Measurements from ENCODE around the gene CDS1.

Gene CDS1

DNA sequence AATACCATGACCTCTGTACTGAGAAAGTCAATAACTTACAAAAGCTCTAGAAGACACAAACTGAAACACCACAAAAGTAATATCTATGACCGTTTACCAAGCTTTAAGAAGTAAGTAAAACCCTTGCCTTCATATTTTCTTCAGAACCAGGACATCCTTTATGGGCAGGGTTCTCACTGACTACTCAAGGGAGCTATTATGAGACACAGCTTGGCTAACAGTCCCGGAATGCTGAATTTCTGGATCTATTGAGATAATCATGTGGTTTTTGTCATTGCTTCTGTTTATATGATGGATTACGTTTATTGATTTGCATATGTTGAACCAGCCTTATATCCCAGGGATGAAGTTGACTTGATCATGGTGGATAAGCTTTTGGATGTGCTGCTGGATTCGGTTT, 19.9 kb upstream of the CDS1 start:
- no peak overlapping the region for H3K4me3 ChIP-seq (ENCODE audit: low read depth in 1 of 2, low read length in 1 of 2)
- H3K27me3 ChIP-seq: peaks cover 7% of the 10 kb centered on the region
- no peaks in the 10 kb centered on the region for H3K36me3 ChIP-seq
- no peaks in the 10 kb centered on the region for H3K4me1 ChIP-seq (ENCODE audit: control insufficient read depth in 1 of 2, insufficient read depth in 1 of 2, low read depth in 1 of 2, low read length in 1 of 2)
- H3K27ac ChIP-seq: no peak overlapping the region
- H3K9me3 ChIP-seq: no peaks in the 10 kb centered on the region
- TF ChIP-seq, protein P1, sequence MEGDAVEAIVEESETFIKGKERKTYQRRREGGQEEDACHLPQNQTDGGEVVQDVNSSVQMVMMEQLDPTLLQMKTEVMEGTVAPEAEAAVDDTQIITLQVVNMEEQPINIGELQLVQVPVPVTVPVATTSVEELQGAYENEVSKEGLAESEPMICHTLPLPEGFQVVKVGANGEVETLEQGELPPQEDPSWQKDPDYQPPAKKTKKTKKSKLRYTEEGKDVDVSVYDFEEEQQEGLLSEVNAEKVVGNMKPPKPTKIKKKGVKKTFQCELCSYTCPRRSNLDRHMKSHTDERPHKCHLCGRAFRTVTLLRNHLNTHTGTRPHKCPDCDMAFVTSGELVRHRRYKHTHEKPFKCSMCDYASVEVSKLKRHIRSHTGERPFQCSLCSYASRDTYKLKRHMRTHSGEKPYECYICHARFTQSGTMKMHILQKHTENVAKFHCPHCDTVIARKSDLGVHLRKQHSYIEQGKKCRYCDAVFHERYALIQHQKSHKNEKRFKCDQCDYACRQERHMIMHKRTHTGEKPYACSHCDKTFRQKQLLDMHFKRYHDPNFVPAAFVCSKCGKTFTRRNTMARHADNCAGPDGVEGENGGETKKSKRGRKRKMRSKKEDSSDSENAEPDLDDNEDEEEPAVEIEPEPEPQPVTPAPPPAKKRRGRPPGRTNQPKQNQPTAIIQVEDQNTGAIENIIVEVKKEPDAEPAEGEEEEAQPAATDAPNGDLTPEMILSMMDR (IDR thresholded peaks at IDR 0.05): no peak

DNA sequence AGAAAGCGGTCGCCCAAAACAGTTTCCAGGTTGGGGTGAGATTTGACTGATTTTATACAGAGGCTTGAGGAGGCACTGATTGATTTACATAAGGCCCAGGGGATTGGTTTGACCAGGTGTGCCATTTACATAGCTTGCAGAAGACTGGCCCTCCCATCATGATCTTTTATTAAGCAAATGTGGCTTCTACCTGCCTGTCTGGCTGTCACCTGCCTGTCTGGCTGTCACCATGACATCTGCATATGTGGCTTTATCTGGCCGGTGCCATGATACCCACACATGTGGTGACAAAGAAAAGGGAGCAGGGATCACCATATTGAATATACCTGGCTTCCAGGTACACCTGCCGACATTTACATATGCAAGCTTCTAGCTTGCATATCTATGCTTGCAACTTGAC, 17.0 kb upstream of the CDS1 start:
- Histone ChIP-seq H3K4me1 (ENCODE audit: control insufficient read depth in 1 of 2, insufficient read depth in 1 of 2, low read depth in 1 of 2, low read length in 1 of 2) (no peaks in the 10 kb centered on the region), H3K27ac (no peak overlapping the region), H3K9me3 (no peaks in the 10 kb centered on the region), H3K27me3 (peaks cover 17% of the 10 kb centered on the region), H3K36me3 (no peaks in the 10 kb centered on the region), H3K4me3 (ENCODE audit: low read depth in 1 of 2, low read length in 1 of 2) (no peak overlapping the region)
- TF ChIP-seq, protein P1 (IDR thresholded peaks at IDR 0.05): no peak

DNA sequence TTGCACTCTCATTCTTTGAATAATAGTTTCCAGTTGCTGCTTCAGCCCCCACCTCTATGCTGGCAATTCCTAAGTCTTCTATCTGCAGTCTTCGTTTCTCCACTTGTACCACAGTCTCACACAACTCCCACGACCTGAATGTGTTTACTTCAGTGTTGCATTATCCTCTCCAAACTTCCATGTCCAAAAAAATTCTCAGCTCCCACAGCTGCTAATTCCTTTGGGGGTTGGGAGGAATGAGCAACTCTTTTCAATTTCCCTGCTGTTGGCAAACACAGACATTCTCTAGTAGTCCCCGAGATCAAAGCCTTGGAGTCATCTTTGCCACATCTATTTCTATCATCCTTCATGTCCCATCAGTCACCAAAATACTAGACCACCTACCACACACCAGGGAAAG, 14.4 kb upstream of the CDS1 start:
- no peaks in the 10 kb centered on the region for H3K36me3 ChIP-seq
- TF ChIP-seq, protein P1 (IDR thresholded peaks at IDR 0.05): no peak
- no peaks in the 10 kb centered on the region for H3K9me3 ChIP-seq
- no peak overlapping the region for H3K27ac ChIP-seq
- no peak overlapping the region for H3K4me3 ChIP-seq (ENCODE audit: low read depth in 1 of 2, low read length in 1 of 2)
- H3K27me3 ChIP-seq: peaks cover 34% of the 10 kb centered on the region
- H3K4me1 ChIP-seq (ENCODE audit: control insufficient read depth in 1 of 2, insufficient read depth in 1 of 2, low read depth in 1 of 2, low read length in 1 of 2): no peaks in the 10 kb centered on the region

DNA sequence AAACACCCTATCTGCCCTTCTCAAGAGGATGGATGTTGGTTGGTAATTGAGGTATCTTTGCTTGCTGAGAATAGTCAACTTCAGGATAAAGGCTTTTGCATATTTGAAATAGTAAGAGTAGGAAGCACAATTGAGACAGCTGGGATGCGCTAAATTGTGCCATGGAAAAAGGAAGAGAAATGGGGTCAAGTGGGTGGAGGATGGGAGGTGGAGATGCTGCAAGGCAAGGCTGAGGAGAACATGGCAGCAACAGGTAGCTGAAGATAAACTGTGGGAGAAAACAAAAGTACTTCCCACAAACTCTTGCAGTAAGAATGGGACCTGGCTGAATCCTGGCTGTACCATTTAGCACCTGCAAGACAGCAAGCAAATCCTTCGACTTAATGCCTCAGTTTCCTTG, 13.9 kb upstream of the CDS1 start:
- peaks cover 39% of the 10 kb centered on the region for H3K27me3 ChIP-seq
- H3K4me3 ChIP-seq (ENCODE audit: low read depth in 1 of 2, low read length in 1 of 2): no peak overlapping the region
- no peaks in the 10 kb centered on the region for H3K4me1 ChIP-seq (ENCODE audit: control insufficient read depth in 1 of 2, insufficient read depth in 1 of 2, low read depth in 1 of 2, low read length in 1 of 2)
- TF ChIP-seq, protein P1 (IDR thresholded peaks at IDR 0.05): no peak
- H3K27ac ChIP-seq: no peak overlapping the region
- no peaks in the 10 kb centered on the region for H3K9me3 ChIP-seq
- H3K36me3 ChIP-seq: no peaks in the 10 kb centered on the region

DNA sequence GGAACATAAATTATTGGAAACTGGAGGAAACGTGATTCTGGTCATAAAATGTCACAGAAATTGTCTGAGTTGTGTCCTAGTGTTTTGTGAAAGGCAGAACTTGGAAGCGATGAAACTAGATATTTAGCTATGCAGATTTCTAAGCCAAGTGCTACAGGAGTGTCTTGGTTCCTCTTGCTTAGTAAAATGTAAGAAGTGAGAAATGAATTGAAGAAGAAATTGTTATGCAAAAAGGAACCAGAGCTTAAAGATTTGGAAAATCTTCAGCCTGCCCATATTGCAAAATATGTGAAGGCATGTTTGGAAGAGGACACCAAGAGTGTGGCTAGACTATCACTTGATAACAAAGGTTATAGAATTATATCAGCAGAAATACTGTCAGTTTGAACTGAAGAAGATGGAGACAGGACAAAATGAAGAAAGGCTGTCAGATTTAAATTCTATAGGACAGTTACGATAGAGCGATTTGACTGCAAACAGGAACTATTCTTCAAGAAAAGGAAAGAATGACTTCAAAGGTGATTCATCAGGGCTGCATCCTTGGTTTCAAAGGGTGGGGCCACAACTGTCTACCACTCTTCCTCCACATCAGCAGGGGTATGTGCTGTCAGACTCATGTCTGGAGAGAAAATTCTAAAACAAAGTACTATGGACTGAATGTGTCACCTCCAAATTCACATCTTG, 9.4 kb upstream of the CDS1 start:
- Histone ChIP-seq H3K9me3 (no peaks in the 10 kb centered on the region), H3K4me1 (ENCODE audit: control insufficient read depth in 1 of 2, insufficient read depth in 1 of 2, low read depth in 1 of 2, low read length in 1 of 2) (no peaks in the 10 kb centered on the region), H3K4me3 (ENCODE audit: low read depth in 1 of 2, low read length in 1 of 2) (no peak overlapping the region), H3K27ac (no peak overlapping the region), H3K27me3 (peaks cover 72% of the 10 kb centered on the region), H3K36me3 (no peaks in the 10 kb centered on the region)
- TF ChIP-seq, protein P1 (IDR thresholded peaks at IDR 0.05): no peak
